ENCODE results near the gene DOK5.

The DOK5 gene

DNA sequence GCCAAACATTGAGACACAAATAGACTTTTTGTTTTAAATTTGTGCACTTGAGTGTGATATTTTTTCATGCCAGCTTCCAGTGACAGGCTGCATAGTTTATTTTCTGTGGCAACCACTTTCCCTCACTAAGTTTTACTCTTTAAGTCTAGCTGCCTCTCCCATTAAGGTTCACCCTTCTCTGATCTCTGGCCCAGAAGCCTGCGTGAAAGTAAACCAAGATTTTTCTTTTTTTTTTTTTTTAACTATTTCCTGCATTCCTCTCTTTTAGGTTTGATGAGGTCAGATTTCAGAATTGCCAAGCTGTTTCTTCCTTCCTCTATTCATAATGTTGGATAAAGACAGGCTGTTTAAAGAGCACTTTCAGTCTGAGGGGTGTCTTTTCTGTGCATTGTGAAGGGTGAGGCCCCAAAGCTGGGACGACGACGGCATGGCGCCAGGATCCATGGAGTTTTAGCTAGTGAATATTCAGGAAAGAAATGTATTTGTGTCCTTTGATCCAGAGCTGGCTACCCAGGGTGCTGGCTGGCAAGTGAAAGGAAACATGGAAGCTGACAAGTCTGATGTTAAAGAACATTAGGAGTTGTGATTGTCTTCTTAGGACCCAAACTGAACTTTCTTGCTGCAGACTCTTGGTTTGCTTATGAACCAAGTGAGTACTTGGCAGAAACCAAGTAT, 50.7 kb downstream of the DOK5 start:
- Histone ChIP-seq H3K27me3 (ENCODE audit: low read length) (no peaks in the 10 kb centered on the region), H3K9me3 (ENCODE audit: insufficient read depth, low read length) (no peaks in the 10 kb centered on the region), H3K27ac (ENCODE audit: low read depth, low read length) (no peak overlapping the region), H4K20me1 (ENCODE audit: low read depth, low read length) (no peaks in the 10 kb centered on the region), H3K79me2 (ENCODE audit: insufficient read depth, low read length) (no peaks in the 10 kb centered on the region), H3K4me3 (ENCODE audit: insufficient read depth, low read length, poor library complexity, severe bottlenecking) (no peak overlapping the region), H2AFZ (ENCODE audit: low read depth, low read length, severe bottlenecking) (no peak overlapping the region), H3K9me2 (replicated peaks; ENCODE audit: insufficient read depth, low read length) (no peaks in the 10 kb centered on the region), H3K9ac (ENCODE audit: low read length) (no peak overlapping the region), H3K36me3 (ENCODE audit: low read length) (no peaks in the 10 kb centered on the region), H3K4me2 (ENCODE audit: low read depth, low read length, poor library complexity, severe bottlenecking) (no peak overlapping the region), H3F3A (ENCODE audit: insufficient read depth) (no peaks in the 10 kb centered on the region)
- TF ChIP-seq, protein P1, sequence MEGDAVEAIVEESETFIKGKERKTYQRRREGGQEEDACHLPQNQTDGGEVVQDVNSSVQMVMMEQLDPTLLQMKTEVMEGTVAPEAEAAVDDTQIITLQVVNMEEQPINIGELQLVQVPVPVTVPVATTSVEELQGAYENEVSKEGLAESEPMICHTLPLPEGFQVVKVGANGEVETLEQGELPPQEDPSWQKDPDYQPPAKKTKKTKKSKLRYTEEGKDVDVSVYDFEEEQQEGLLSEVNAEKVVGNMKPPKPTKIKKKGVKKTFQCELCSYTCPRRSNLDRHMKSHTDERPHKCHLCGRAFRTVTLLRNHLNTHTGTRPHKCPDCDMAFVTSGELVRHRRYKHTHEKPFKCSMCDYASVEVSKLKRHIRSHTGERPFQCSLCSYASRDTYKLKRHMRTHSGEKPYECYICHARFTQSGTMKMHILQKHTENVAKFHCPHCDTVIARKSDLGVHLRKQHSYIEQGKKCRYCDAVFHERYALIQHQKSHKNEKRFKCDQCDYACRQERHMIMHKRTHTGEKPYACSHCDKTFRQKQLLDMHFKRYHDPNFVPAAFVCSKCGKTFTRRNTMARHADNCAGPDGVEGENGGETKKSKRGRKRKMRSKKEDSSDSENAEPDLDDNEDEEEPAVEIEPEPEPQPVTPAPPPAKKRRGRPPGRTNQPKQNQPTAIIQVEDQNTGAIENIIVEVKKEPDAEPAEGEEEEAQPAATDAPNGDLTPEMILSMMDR (IDR thresholded peaks at IDR 0.05; ENCODE audit: insufficient read depth, low read length, poor library complexity, severe bottlenecking), result no peak
- no peak for TF ChIP-seq EZH2phosphoT487 (conservative IDR thresholded peaks at IDR 0.05; ENCODE audit: low read length)

DNA sequence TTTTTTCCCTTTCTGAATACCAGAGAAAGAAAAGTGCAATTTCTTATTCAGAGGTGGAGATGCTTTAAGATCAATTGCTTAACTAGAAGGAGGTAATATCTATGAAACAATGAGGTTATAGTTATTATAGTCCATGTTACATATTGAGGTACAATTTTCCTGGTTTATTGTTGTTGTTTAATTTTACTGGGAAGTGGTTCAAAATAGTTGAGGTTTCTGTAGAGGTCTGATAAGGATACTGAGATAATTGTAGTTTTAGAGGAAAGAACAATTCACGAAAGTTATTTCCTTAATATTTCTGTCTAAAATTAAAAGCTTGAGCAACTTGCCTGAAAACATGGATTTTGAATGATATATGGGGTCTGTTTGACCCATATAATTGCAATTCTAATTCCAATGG, 51.4 kb downstream of the DOK5 start:
- H3K9me3 ChIP-seq (ENCODE audit: insufficient read depth, low read length), result no peaks in the 10 kb centered on the region
- no peak overlapping the region for H3K4me2 ChIP-seq (ENCODE audit: low read depth, low read length, poor library complexity, severe bottlenecking)

DNA sequence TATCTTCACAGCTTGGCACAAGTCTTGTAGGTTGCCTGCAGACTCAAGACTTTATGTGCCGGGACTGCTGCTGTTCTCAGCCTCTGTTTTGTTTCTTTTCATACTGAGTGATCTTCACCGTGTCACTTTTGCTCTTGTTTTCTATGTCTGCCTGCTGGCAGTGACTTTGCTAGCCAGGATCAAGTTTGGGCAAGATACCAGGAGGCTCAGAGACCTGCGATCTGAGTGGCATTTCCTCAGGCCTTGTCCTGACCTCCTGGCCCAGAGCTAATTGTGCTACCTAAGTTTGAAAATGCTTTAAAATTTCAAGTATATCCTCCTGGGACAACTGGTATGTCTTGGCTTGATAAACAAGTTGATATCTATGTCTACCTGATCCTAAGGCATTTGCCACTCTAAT, 57.2 kb downstream of the DOK5 start:
- Histone ChIP-seq H3K9me3 (ENCODE audit: insufficient read depth, low read length) (no peaks in the 10 kb centered on the region), H4K20me1 (ENCODE audit: low read depth, low read length) (no peaks in the 10 kb centered on the region), H2AFZ (ENCODE audit: low read depth, low read length, severe bottlenecking) (no peak overlapping the region), H3K27me3 (ENCODE audit: low read length) (no peaks in the 10 kb centered on the region), H3K9me2 (replicated peaks; ENCODE audit: insufficient read depth, low read length) (no peaks in the 10 kb centered on the region), H3K36me3 (ENCODE audit: low read length) (no peaks in the 10 kb centered on the region), H3K79me2 (ENCODE audit: insufficient read depth, low read length) (no peaks in the 10 kb centered on the region), H3K27ac (ENCODE audit: low read depth, low read length) (no peak overlapping the region), H3K4me2 (ENCODE audit: low read depth, low read length, poor library complexity, severe bottlenecking) (no peak overlapping the region), H3K9ac (ENCODE audit: low read length) (no peak overlapping the region), H3F3A (ENCODE audit: insufficient read depth) (no peaks in the 10 kb centered on the region), H3K4me3 (ENCODE audit: insufficient read depth, low read length, poor library complexity, severe bottlenecking) (no peak overlapping the region)
- TF ChIP-seq, protein P1 (IDR thresholded peaks at IDR 0.05; ENCODE audit: insufficient read depth, low read length, poor library complexity, severe bottlenecking), result no peak
- TF ChIP-seq EZH2phosphoT487 (conservative IDR thresholded peaks at IDR 0.05; ENCODE audit: low read length), result no peak

More for the DNA sequence above, 51.4 kb downstream of the DOK5 start:
- Histone ChIP-seq H3K4me3 (ENCODE audit: insufficient read depth, low read length, poor library complexity, severe bottlenecking) (no peak overlapping the region), H3K27me3 (ENCODE audit: low read length) (no peaks in the 10 kb centered on the region), H3K79me2 (ENCODE audit: insufficient read depth, low read length) (no peaks in the 10 kb centered on the region), H3K27ac (ENCODE audit: low read depth, low read length) (no peak overlapping the region), H3K36me3 (ENCODE audit: low read length) (no peaks in the 10 kb centered on the region), H4K20me1 (ENCODE audit: low read depth, low read length) (no peaks in the 10 kb centered on the region), H3F3A (ENCODE audit: insufficient read depth) (no peaks in the 10 kb centered on the region), H2AFZ (ENCODE audit: low read depth, low read length, severe bottlenecking) (no peak overlapping the region), H3K9me2 (replicated peaks; ENCODE audit: insufficient read depth, low read length) (no peaks in the 10 kb centered on the region), H3K9ac (ENCODE audit: low read length) (no peak overlapping the region)
- TF ChIP-seq, protein P1 (IDR thresholded peaks at IDR 0.05; ENCODE audit: insufficient read depth, low read length, poor library complexity, severe bottlenecking), result no peak
- no peak for TF ChIP-seq EZH2phosphoT487 (conservative IDR thresholded peaks at IDR 0.05; ENCODE audit: low read length)

Measured in SU-DHL-6 (cell line).